ENCODE data around the gene SLC39A8. TPM values are rescaled to one million over a fixed set of nuclear protein-coding genes. Genes with fewer than 3 reads are reported as not detected.

SLC39A8 gene
- total RNA-seq, 1 experiment from 2014 or later = 35.9 TPM

DNA sequence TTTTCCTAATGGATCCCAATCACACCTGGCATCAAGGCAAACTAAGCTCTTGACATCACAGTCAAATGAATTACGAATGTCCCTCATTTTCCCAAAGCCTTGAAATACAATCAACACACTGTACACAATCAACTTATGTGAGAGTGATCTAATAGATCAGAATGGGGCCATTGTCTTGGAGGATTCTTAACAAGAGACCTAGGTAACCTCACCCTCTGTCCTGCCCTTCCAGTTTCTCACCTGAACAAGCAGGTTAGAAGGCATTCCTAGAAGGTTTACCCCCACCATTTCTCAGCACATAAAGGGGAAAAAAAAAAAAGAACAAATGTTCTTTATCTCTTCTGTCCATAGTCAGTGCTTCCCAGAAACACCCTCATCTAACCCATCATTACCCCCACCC is 6.3 kb downstream of the SLC39A8 start:
- Mint-ChIP-seq H3K27ac (no peak overlapping the region), H3K4me3 (no peak overlapping the region), H3K4me1 (peaks cover 84% of the 10 kb centered on the region), H3K36me3 (peaks cover 3% of the 10 kb centered on the region), H3K27me3 (ENCODE audit: low read depth) (peaks cover 11% of the 10 kb centered on the region), H3K9me3 (no peaks in the 10 kb centered on the region)
- ATAC-seq (no peak), DNase-seq (ENCODE audit: low spot score) (no peak)
- TF ChIP-seq TEAD4 (CRISPR knock-in tag; IDR thresholded peaks at IDR 0.05) (no peak), JAZF1 (CRISPR knock-in tag; IDR thresholded peaks at IDR 0.05) (no peak), RORB (CRISPR knock-in tag; IDR thresholded peaks at IDR 0.05) (no peak), FOXP1 (CRISPR knock-in tag; IDR thresholded peaks at IDR 0.05; ENCODE audit: borderline replicate concordance) (no peak), SMAD3 (CRISPR knock-in tag; IDR thresholded peaks at IDR 0.05; ENCODE audit: borderline replicate concordance) (no peak), ELF4 (CRISPR knock-in tag; IDR thresholded peaks at IDR 0.05; ENCODE audit: low read depth) (no peak), NFYB (CRISPR knock-in tag; conservative IDR thresholded peaks at IDR 0.05; ENCODE audit: low read depth) (no peak), TCF7 (CRISPR knock-in tag; IDR thresholded peaks at IDR 0.05; ENCODE audit: low read depth) (no peak), SP1 (CRISPR knock-in tag; conservative IDR thresholded peaks at IDR 0.05) (no peak), HMGA2 (CRISPR knock-in tag; IDR thresholded peaks at IDR 0.05) (no peak), MYBL2 (CRISPR knock-in tag; IDR thresholded peaks at IDR 0.05) (no peak), ATF1 (CRISPR knock-in tag; IDR thresholded peaks at IDR 0.05) (no peak), KAT7 (CRISPR knock-in tag; IDR thresholded peaks at IDR 0.05; ENCODE audit: borderline replicate concordance) (no peak), NR1H2 (CRISPR knock-in tag; IDR thresholded peaks at IDR 0.05) (no peak), OVOL2 (CRISPR knock-in tag; IDR thresholded peaks at IDR 0.05; ENCODE audit: borderline replicate concordance) (no peak), CREM (CRISPR knock-in tag; IDR thresholded peaks at IDR 0.05) (no peak)
- TF ChIP-seq, protein P1, sequence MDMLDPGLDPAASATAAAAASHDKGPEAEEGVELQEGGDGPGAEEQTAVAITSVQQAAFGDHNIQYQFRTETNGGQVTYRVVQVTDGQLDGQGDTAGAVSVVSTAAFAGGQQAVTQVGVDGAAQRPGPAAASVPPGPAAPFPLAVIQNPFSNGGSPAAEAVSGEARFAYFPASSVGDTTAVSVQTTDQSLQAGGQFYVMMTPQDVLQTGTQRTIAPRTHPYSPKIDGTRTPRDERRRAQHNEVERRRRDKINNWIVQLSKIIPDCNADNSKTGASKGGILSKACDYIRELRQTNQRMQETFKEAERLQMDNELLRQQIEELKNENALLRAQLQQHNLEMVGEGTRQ (CRISPR knock-in tag; IDR thresholded peaks at IDR 0.05) = no peak
- TF ChIP-seq, protein P2, sequence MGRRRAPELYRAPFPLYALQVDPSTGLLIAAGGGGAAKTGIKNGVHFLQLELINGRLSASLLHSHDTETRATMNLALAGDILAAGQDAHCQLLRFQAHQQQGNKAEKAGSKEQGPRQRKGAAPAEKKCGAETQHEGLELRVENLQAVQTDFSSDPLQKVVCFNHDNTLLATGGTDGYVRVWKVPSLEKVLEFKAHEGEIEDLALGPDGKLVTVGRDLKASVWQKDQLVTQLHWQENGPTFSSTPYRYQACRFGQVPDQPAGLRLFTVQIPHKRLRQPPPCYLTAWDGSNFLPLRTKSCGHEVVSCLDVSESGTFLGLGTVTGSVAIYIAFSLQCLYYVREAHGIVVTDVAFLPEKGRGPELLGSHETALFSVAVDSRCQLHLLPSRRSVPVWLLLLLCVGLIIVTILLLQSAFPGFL (CRISPR knock-in tag; IDR thresholded peaks at IDR 0.05; ENCODE audit: borderline replicate concordance) = no peak
- TF ChIP-seq, protein P3, sequence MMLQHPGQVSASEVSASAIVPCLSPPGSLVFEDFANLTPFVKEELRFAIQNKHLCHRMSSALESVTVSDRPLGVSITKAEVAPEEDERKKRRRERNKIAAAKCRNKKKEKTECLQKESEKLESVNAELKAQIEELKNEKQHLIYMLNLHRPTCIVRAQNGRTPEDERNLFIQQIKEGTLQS (CRISPR knock-in tag; conservative IDR thresholded peaks at IDR 0.05) = no peak
- TF ChIP-seq, protein P4, sequence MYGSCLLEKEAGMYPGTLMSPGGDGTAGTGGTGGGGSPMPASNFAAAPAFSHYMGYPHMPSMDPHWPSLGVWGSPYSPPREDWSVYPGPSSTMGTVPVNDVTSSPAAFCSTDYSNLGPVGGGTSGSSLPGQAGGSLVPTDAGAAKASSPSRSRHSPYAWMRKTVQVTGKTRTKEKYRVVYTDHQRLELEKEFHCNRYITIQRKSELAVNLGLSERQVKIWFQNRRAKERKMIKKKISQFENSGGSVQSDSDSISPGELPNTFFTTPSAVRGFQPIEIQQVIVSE (CRISPR knock-in tag; IDR thresholded peaks at IDR 0.05; ENCODE audit: borderline replicate concordance) = no peak
- ChIA-PET CTCF (no interaction called here), POLR2A (no interaction called here)

DNA sequence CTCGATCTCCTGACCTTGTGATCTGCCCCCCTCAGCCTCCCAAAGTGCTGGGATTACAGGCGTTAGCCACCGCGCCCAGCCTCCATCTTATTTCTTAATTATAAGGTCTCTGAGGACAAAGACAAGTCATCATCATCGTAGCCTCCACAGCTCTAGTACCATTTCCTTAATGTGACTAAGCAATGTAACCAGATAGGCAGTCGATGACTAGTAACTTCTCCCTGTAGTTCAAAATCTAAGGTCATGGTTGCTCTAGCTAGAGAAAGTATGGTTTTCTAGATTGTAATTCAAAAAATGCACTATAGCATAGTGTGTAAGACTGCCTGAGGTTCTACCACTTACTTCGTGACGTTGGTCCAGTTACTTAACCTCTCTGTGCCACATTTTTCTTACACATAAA is 6.9 kb downstream of the SLC39A8 start:
- peaks cover 81% of the 10 kb centered on the region for H3K4me1 Mint-ChIP-seq
- peaks cover 7% of the 10 kb centered on the region for H3K27me3 Mint-ChIP-seq (ENCODE audit: low read depth)
- CTCF ChIA-PET = no interaction called here
- DNase-seq (ENCODE audit: low spot score) (no peak), ATAC-seq (no peak)
- peaks cover 3% of the 10 kb centered on the region for H3K36me3 Mint-ChIP-seq
- no peak overlapping the region for H3K4me3 Mint-ChIP-seq
- POLR2A ChIA-PET = interaction anchor here (1.1 kb wide), 1 partner anchor 54 kb away, joined by 6 read pairs; no protein-coding TSS in a partner anchor
- no peak overlapping the region for H3K27ac Mint-ChIP-seq
- no peaks in the 10 kb centered on the region for H3K9me3 Mint-ChIP-seq
- TF ChIP-seq, protein P4 (CRISPR knock-in tag; IDR thresholded peaks at IDR 0.05; ENCODE audit: borderline replicate concordance) = no peak
- TF ChIP-seq ELF4 (CRISPR knock-in tag; IDR thresholded peaks at IDR 0.05; ENCODE audit: low read depth) (no peak), NR3C1 (CRISPR knock-in tag; conservative IDR thresholded peaks at IDR 0.05; ENCODE audit: low read depth) (no peak), ZNF671 (CRISPR knock-in tag; IDR thresholded peaks at IDR 0.05) (no peak), CREM (CRISPR knock-in tag; IDR thresholded peaks at IDR 0.05) (no peak), JAZF1 (CRISPR knock-in tag; IDR thresholded peaks at IDR 0.05) (no peak), JUN (CRISPR knock-in tag; IDR thresholded peaks at IDR 0.05) (no peak), CBFB (CRISPR knock-in tag; IDR thresholded peaks at IDR 0.05; ENCODE audit: low read depth) (no peak), ATF1 (CRISPR knock-in tag; IDR thresholded peaks at IDR 0.05) (no peak)
- TF ChIP-seq, protein P1 (CRISPR knock-in tag; IDR thresholded peaks at IDR 0.05) = no peak
- TF ChIP-seq, protein P5, sequence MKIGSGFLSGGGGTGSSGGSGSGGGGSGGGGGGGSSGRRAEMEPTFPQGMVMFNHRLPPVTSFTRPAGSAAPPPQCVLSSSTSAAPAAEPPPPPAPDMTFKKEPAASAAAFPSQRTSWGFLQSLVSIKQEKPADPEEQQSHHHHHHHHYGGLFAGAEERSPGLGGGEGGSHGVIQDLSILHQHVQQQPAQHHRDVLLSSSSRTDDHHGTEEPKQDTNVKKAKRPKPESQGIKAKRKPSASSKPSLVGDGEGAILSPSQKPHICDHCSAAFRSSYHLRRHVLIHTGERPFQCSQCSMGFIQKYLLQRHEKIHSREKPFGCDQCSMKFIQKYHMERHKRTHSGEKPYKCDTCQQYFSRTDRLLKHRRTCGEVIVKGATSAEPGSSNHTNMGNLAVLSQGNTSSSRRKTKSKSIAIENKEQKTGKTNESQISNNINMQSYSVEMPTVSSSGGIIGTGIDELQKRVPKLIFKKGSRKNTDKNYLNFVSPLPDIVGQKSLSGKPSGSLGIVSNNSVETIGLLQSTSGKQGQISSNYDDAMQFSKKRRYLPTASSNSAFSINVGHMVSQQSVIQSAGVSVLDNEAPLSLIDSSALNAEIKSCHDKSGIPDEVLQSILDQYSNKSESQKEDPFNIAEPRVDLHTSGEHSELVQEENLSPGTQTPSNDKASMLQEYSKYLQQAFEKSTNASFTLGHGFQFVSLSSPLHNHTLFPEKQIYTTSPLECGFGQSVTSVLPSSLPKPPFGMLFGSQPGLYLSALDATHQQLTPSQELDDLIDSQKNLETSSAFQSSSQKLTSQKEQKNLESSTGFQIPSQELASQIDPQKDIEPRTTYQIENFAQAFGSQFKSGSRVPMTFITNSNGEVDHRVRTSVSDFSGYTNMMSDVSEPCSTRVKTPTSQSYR (CRISPR knock-in tag; IDR thresholded peaks at IDR 0.05) = no peak
- TF ChIP-seq, protein P6, sequence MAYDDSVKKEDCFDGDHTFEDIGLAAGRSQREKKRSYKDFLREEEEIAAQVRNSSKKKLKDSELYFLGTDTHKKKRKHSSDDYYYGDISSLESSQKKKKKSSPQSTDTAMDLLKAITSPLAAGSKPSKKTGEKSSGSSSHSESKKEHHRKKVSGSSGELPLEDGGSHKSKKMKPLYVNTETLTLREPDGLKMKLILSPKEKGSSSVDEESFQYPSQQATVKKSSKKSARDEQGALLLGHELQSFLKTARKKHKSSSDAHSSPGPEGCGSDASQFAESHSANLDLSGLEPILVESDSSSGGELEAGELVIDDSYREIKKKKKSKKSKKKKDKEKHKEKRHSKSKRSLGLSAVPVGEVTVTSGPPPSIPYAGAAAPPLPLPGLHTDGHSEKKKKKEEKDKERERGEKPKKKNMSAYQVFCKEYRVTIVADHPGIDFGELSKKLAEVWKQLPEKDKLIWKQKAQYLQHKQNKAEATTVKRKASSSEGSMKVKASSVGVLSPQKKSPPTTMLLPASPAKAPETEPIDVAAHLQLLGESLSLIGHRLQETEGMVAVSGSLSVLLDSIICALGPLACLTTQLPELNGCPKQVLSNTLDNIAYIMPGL (CRISPR knock-in tag; IDR thresholded peaks at IDR 0.05) = no peak
